Measurements from ENCODE around the gene RBM17. TPM values are rescaled to one million over a fixed set of nuclear protein-coding genes. Genes with fewer than 3 reads are reported as not detected.

The RBM17 gene
- total and polyA plus RNA-seq, 10 of the 15 experiments (the other 5 are each of a cell fraction or from before 2014, with no cell fraction given) = 28.4 to 181 (median 83.9) TPM

GRCh38 chr10:6077071-6077675 is 11.7 kb upstream of the RBM17 start (continued):
- TF ChIP-seq USF2 (IDR thresholded peaks at IDR 0.05; ENCODE audit: borderline replicate concordance, low read depth, low read length) = no peak
- TF ChIP-seq POU2F2 (IDR thresholded peaks at IDR 0.05; ENCODE audit: borderline replicate concordance, low read depth, low read length) = no peak
- TF ChIP-seq CEBPB (IDR thresholded peaks at IDR 0.05; ENCODE audit: borderline replicate concordance in 1 of 2, low read depth in 2 of 2, low read length in 2 of 2) = no peak
- TF ChIP-seq ZBTB33 (IDR thresholded peaks at IDR 0.05) = no peak
- no peak for TF ChIP-seq BACH1 (IDR thresholded peaks at IDR 0.05; ENCODE audit: borderline replicate concordance)
- TF ChIP-seq SMAD5 (IDR thresholded peaks at IDR 0.05; ENCODE audit: low read depth) = no peak

- Histone ChIP-seq H3K9me3 (replicated peaks; ENCODE audit: control insufficient read depth, insufficient read depth, low read length) (no peaks in the 10 kb centered on the region; the same call in 2 of the 3 replicates), H3K4me3 (no peak overlapping the region), H3K36me3 (ENCODE audit: control insufficient read depth in 2 of 2, insufficient read depth in 2 of 2, low read length in 1 of 2) (no peaks in the 10 kb centered on the region), H3K79me2 (ENCODE audit: control insufficient read depth, insufficient read depth, low read length) (no peaks in the 10 kb centered on the region), H3K27ac (ENCODE audit: control insufficient read depth, insufficient read depth) (no peak overlapping the region), H3K9ac (ENCODE audit: control insufficient read depth, insufficient read depth, low read length) (no peak overlapping the region), H3K4me2 (ENCODE audit: control insufficient read depth, insufficient read depth) (no peak overlapping the region), H2AFZ (ENCODE audit: control insufficient read depth, low read depth, low read length) (no peak overlapping the region), H3K4me1 (ENCODE audit: control insufficient read depth, insufficient read depth, low read length) (no peaks in the 10 kb centered on the region), H3K27me3 (replicated peaks in 1 of 2; ENCODE audit: control insufficient read depth in 2 of 2, insufficient read depth in 2 of 2, low read length in 1 of 2) (peaks cover 0 to 6% of the 10 kb centered on the region in 2 experiments; a peak in 2 of 4 replicates), H4K20me1 (ENCODE audit: control insufficient read depth, insufficient read depth) (no peaks in the 10 kb centered on the region)
- ChIA-PET POLR2A (no interaction called here), SMC1A (ENCODE audit: uncharacterized antibody, unreplicated experiment) (no interaction called here), CTCF (no interaction called here), RAD21 (ENCODE audit: unreplicated experiment) (no interaction called here)
- no TSS peak for BruUV-seq (replicated peaks)
- FAIRE-seq = no peak
- intact Hi-C loops (cut with micrococcal nuclease; ENCODE audit: unreplicated experiment) = no loop called here
- in situ Hi-C loops (cut with MboI) = no loop called here
- whole genome bisulfite sequencing (ENCODE audit: insufficient coverage, insufficient replicate concordance, low lambda C conversion rate, missing lambda C conversion rate) = 61% methylated on average over 4 of the region's 4 CpGs
- DNase-seq (ENCODE audit: low read depth, low spot score) = no peak
- no peak for TF ChIP-seq SREBF2 (IDR thresholded peaks at IDR 0.05; ENCODE audit: low read length)
- no peak for TF ChIP-seq CHD2 (IDR thresholded peaks at IDR 0.05; ENCODE audit: borderline replicate concordance, low read depth, low read length)
- TF ChIP-seq MLLT1 (IDR thresholded peaks at IDR 0.05) = no peak
- ATAC-seq = no peak
These were observed 9.8 kb upstream of the RBM17 start for GRCh38 chr10:6079044-6079443.
